ENCODE measurements around the gene KRT25.

KRT25 gene

DNA sequence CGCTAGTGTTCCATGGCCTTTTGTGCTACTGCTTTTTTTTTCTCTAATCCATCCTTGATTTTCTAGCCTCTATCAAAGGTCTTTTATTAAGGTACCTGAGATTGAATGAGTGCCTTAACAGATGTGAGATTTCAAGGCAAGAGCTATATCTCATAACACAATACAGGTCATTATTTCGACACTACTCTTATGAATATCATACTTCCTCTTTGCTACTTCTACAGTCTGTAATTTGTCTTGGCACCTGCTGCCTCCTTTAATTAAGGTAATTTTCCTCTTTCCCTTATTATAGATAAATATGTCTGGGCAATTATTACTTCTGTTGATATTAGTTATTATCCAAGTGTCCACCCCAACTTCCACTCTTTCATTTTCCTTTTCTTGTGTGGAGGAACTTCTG is 39.3 kb upstream of the KRT25 start:
- no peak for DNase-seq (ENCODE audit: extremely low read depth, low read depth)
- TF ChIP-seq, protein P1, sequence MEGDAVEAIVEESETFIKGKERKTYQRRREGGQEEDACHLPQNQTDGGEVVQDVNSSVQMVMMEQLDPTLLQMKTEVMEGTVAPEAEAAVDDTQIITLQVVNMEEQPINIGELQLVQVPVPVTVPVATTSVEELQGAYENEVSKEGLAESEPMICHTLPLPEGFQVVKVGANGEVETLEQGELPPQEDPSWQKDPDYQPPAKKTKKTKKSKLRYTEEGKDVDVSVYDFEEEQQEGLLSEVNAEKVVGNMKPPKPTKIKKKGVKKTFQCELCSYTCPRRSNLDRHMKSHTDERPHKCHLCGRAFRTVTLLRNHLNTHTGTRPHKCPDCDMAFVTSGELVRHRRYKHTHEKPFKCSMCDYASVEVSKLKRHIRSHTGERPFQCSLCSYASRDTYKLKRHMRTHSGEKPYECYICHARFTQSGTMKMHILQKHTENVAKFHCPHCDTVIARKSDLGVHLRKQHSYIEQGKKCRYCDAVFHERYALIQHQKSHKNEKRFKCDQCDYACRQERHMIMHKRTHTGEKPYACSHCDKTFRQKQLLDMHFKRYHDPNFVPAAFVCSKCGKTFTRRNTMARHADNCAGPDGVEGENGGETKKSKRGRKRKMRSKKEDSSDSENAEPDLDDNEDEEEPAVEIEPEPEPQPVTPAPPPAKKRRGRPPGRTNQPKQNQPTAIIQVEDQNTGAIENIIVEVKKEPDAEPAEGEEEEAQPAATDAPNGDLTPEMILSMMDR (IDR thresholded peaks at IDR 0.05; ENCODE audit: low read depth, low read length), result no peak

DNA sequence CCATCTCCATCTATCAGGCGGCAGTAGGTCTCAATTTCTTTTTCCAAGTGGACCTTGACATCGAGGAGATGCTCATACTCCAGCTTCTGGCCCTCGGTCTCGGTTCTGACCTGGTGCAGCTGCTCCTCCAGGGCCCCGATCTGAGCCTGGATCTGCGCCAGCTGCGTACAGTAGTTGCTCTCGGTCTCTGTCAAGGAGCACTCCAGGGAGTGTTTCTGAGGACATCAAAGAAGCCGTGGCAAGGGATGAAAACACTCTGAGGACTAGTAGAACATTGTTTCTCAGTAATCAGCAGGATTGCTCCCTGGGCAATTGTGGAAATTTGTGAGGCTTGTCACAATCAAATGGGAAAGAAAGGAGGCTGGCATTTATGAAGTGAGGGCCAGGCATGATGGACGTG is 38.7 kb upstream of the KRT25 start:
- TF ChIP-seq, protein P1 (IDR thresholded peaks at IDR 0.05; ENCODE audit: low read depth, low read length), result no peak
- no peak for DNase-seq (ENCODE audit: extremely low read depth, low read depth)

DNA sequence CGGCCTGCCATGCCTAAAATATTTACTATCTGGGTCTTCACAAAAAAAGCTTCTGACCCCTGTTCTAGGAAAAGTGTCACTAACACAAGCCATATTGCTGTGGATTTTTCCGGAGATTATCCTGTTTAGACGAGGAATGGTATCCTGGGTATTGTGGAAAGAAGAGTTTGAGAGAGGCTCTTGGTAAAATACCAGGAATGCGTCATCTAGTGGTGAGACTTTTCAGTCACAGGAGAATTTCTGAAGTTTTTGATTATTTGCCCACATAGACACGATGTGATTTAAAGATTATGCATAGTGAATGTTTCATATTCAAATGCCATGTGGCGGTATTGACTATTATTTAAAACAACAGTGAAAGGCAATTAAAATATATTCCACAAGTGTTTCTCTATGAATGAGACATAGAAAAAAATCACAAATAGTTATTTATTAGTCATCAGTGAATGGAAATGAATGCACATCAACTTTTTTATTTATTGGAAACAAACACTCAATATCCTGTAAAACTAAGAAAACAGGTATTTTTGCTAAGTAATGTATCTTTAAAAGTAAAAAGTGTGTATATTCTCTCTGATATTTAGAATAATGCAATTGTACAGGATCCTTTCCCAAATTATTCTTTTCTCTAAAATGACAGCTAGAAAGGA is 36.8 kb upstream of the KRT25 start:
- TF ChIP-seq, protein P1 (IDR thresholded peaks at IDR 0.05; ENCODE audit: low read depth, low read length), result peak; percentile 67
- no peak for DNase-seq (ENCODE audit: extremely low read depth, low read depth)

DNA sequence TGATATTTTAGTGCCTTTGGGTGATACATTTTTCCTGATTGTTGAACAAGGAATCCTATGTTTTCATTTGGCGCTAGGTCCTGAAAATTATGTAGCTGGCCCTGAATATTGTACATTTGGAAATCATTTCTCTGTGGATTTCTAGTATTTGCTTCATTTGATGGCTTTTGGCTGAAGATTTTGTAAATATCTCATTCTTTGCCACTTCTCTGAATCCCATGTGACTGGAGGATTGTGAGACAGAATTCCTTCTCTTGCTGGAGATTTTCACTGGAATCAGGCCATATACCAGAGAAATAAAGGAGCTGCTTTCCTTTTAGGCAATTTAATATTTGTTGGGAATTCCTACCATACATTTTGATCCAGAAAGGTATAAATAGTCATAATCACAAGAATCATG is 36.0 kb upstream of the KRT25 start:
- TF ChIP-seq, protein P1 (IDR thresholded peaks at IDR 0.05; ENCODE audit: low read depth, low read length), result no peak
- DNase-seq (ENCODE audit: extremely low read depth, low read depth), result no peak

DNA sequence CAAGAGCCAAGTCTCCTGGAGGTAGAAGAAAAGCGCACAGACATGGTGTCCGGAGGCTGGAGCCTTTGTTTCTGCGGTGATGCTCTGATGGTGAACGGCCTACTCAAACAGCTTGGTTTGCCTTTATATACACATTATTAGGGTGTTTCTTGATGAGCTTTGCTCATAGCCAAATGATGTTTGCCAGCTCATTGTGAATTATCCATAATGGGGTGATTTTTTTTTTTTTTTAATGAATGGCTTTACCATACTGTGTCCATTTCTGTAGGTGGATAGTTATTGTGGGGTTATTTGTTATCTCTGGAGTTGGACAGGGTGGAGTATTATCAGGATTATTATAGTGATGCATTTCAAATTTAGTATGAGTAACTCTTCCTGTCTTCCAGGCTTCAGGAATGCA is 27.3 kb upstream of the KRT25 start, which contains the start of gene KRT27:
TSS of gene KRT27 (minus strand) at position 101 of the 400 bp plus-strand sequence. CDS start at position 44, 57 bp downstream.
- DNase-seq (ENCODE audit: extremely low read depth, low read depth), result no peak
- TF ChIP-seq, protein P1 (IDR thresholded peaks at IDR 0.05; ENCODE audit: low read depth, low read length), result no peak

DNA sequence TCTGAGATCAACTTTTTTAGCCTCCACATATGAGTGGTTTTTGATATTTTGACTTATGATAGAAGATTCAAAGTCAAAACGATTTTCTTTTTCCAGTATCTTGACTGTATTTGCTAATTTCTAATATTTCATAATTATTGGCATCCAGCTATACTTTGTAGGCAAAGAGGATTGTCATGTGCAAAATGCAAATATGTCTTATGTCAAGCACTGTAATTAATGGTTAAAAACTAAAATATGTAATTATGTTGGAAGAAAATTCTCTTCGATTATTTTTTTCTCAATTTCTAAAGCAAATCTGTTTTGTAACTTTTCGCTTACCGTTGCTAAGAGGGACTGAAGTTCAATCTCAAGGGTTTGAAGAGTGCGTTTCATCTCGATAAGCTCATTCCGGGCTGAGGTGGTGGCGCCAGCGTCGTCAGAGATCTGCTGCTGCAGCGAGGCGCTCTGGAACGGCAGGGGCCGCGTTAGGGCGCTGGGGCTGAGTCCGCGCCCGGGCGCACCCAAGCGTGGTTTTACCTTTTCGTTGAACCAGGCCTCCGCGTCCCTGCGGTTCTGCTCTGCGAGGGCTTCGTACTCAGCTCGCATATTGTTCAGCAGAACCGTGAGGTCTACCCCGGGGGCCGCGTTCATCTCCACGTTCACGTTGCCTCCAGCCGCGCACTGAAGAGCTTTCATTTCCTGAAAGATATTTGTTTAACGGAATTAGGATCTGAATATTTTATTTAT is 24.2 kb upstream of the KRT25 start:
- no peak for DNase-seq (ENCODE audit: extremely low read depth, low read depth)
- TF ChIP-seq, protein P1 (IDR thresholded peaks at IDR 0.05; ENCODE audit: low read depth, low read length), result no peak

DNA sequence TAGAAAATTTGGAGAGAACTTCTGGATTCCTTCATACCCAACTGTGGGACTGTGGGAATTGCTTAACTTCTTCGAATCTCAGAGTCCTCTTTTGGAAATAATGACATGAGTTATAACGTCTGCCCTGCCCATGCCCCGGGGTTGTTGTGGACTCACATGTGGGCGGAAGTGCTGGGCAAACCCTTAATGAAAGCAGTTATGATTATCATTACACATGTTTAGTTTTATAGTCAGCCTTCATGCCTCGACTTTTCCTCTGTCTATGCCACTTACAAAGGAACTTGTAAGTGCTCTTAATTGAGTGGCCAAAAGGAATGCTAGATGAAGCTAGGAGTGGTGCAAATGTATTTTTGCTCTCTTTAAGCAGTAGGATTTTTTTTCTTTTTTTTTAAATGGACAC is 23.3 kb upstream of the KRT25 start:
- no peak for DNase-seq (ENCODE audit: extremely low read depth, low read depth)
- TF ChIP-seq, protein P1 (IDR thresholded peaks at IDR 0.05; ENCODE audit: low read depth, low read length), result no peak

Measured in AG09319 (cell line).